CD4-positive, alpha-beta T cell treated with Interleukin-15 for 1 hour (primary cell): Measurements from ENCODE around the gene GDI1.

Experiments
- DNase-seq: peaks from one replicate; pipeline ENCODE4 v3.0.0-alpha.2; 2020

The GDI1 gene

GRCh38 chrX:154463611-154464220, 26.8 kb downstream of the GDI1 start:
- DNase-seq = no peak

DNA sequence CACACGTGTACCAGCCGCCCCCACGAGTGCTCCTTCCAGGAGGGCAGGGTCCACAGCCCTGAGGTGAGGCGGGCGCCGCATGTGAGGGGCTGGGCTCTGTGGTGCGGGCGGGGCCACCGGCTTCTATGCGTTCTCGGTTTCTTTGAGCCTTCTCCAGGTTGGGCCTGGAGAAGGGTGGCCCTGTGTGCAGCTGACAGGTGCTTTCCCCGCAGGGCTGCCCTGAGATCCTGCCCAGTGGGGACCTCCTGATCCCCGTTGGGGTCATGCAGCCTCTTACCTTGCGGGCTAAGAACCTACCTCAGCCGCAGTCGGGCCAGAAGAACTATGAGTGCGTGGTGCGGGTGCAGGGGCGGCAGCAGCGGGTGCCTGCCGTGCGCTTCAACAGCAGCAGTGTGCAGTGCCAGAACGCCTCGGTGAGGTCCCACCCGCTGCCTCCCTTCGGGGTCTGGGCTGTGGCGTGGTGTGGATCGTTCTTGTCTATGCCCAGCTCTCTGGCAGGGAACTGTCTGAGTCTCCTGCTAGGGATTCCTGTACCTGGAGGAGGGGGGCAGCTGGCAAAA, 27.9 kb downstream of the GDI1 start:
- no peak for DNase-seq

GRCh38 chrX:154465601-154466000, 28.6 kb downstream of the GDI1 start:
- DNase-seq = no peak

GRCh38 chrX:154466036-154466435, 29.1 kb downstream of the GDI1 start:
- DNase-seq = no peak

- DNase-seq = no peak
Measured at GRCh38 chrX:154466907-154467306, 30.0 kb downstream of the GDI1 start.

DNA sequence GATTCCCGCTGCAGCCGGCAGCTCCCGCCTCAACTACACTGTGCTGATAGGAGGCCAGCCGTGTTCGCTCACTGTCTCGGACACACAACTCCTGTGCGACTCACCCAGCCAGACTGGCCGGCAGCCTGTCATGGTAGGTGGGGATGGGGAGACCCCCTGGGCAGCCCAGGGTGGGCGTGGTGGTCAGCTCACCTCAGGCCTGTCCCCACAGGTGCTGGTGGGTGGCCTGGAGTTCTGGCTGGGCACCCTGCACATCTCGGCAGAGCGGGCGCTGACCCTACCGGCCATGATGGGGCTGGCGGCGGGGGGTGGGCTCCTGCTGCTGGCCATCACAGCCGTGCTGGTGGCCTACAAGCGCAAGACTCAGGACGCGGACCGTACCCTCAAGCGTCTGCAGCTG, 30.6 kb downstream of the GDI1 start:
- no peak for DNase-seq

DNA sequence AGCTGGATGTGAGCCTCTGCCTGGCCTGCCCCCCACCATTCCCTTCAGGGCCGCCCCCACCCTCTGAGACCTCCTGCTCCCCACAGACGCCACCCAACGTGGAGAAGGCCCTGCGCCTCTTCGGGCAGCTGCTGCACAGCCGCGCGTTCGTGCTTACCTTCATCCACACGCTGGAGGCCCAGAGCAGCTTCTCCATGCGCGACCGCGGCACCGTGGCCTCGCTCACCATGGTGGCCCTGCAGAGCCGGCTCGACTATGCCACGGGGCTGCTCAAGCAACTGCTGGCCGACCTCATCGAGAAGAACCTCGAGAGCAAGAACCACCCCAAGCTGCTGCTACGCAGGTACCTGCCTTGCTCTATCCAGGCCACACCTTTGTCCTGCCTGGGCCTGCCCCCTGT, 31.3 kb downstream of the GDI1 start:
- no peak for DNase-seq

DNA sequence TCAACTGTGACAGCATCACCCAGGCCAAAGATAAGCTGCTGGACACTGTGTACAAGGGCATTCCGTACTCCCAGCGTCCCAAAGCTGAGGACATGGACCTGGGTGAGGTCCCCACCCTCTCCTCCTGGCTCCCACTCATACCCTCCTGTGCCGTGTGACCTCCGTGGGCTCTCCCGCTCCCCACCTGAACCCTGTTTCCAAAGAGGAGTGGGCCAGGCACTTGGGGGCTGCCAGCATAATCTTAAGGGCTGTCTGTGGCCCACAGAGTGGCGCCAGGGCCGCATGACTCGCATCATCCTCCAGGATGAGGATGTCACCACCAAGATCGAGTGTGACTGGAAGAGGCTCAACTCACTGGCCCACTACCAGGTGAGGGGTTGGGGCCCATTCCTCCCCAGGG, 32.2 kb downstream of the GDI1 start:
- no peak for DNase-seq

GRCh38 chrX:154469880-154470279, 32.9 kb downstream of the GDI1 start:
- no peak for DNase-seq

- no peak for DNase-seq
Measured at GRCh38 chrX:154470434-154470833, 33.5 kb downstream of the GDI1 start.

DNA sequence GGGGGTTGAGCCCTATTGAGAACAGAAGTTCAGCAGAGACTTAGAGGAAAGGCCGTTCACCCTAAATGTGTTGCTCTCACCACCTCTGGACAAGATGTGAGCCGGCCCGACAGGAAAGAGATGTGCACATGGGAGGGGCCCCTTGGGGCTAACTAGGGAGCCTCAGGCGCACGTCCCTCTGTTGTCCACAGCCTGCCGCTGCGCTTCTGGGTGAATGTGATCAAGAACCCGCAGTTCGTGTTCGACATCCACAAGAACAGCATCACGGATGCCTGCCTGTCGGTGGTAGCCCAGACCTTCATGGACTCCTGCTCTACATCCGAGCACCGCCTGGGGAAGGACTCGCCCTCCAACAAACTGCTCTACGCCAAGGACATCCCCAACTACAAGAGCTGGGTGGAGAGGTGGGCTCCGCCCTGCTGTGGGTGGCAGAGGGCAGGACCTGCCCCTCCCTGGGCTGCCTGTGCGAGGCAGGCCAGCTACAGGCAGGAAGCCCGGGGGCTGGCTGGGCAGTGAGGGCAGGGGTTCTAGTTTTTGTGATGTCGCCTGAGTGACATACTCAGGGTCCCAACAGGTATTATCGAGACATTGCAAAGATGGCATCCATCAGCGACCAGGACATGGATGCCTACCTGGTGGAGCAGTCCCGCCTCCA, 34.1 kb downstream of the GDI1 start:
- no peak for DNase-seq

- DNase-seq = no peak
Measured at GRCh38 chrX:154471839-154472684, 35.1 kb downstream of the GDI1 start.

DNA sequence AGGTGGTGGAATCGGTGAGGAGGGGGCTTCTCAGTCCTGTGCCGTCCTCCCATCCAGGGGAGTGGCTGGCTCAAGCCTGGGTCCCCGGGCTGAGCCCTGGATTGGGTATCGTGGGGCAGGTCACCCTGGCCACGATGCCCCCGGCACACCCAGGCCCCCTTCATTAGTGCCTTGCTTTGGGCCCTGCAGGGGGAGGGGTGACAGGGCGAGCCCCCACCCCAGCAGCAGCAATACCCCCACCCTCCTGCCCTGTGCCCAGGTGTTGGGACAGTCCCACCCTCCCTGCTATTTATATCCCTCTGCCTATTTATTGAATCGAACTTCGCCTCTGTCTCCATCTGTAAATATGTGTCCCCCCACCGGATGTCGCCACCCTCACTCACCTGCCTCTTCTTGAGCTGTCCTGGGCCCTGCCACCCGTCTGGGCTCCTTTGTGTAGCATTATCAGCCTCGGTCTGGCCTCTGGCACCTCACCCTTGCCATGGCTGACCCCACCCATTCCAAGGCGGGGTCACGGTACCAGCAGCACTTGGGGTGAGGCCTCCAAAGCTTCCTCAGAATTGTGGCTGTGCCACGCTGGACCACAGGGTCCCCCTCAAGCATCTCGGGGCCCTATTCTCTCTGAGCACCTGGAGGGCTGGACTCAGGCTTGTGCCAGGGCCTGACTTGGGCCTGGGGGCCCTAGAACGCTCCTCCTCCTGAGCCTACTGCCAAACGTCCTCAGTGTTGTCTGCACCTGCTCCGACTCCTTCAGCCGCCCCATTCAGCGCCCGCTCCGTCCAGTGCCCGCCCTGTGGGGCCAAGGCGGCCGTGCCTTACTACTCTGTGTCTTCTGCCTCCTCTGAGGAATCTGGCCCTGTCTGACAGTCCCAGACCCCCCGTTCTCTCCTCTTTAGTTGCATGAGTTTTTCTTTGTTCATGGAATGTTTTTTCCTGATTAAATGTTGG, 36.0 kb downstream of the GDI1 start:
- no peak for DNase-seq

- DNase-seq = no peak
Measured at GRCh38 chrX:154473683-154474082, 36.7 kb downstream of the GDI1 start.

DNA sequence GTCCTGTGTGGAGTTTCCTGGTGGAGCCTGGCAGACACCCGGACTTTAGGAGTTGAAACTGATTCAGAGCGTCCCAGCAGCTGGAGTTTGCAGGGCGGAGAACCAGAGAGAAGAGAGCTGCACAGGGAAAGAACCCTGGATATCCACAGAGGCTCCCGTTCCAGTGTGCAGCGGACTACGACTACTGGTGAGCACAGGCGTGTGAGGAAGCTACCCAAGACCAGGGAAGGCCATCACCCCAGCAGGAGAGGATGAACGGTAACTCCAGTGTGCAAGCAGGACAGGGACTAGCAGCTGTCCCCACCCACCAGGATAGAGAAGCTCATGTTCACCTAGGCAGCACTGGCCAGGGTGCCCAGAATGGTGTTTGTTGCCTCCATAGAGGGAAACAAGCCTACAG, 39.9 kb downstream of the GDI1 start:
- DNase-seq = no peak

DNA sequence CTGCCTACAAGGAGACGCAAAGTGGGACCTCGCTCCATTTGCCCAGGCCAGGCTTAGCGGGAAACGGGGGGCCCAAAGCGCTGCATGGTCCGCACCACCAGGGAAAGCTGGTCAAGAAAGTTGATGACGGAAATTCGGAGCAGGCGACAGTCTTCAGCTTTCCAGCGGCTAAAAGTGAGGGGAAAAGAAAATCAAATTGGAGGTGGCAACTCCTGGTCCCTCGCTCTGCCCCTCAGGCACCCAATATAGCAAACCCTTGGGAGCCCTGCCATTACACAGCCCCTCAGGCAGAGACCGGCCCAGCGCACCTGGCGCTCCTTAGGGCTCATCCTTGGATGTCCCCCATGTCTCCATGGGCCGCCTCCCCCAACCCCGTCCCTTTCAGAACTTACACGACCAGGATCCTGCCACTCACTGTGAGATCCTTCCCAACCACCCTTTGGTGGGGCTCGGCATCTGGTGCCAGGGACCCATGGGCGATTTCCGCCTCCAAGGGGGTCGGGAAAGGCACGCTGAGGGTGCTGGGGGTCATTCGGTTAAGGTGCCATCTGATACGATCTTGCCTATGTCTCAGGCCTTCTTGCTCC, 41.0 kb downstream of the GDI1 start:
- no peak for DNase-seq

DNA sequence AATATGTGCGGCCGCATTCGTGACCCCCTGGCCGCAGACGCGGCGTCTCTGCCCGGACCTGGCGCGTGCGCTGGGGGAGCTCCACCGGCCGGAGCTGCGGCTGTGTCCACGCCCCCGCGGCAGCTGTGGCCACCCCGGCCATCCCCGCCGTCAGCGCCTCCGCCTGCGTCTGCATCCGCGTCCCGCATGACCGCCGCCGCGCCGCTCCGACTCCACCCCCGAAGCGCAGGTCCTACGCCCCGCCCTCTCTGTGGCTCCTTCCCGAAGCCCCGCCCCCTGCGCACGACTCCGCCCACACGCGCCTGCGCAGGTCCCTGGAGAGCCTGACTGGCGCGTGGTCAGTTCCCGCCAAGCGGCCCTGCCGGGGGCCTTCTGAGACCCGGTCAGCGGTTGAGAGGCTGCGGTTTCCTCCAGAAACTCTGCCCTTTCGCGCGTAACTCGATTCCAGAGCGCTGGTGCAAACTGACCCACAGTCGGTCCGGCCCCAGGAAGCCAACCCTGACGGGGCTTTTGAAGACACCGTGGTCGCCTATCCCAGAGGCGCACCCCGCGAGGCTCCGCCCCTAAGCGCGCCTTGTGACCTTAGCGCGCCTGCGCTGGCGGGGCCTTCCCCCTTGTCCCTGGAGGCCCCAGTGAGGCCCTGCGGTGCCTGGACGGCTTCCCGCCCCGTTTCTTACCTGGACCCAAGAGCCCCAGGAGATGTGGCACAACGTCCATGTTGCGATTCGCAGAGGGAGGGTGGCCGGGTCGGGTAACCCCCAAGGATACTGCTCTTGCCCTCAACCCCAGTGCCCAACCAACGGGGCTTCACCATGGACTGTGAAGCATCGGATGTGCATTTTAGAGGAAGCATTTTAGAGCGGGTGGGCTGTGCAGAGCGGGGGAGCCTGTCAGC, 42.0 kb downstream of the GDI1 start, which contains the start of gene LAGE3:
TSS of gene LAGE3 (minus strand) at position 554 of the 895 bp plus-strand sequence. CDS start at position 188, 366 bp downstream.
- DNase-seq = peak; percentile 91

- no peak for DNase-seq
Measured at GRCh38 chrX:154481195-154481594, 44.2 kb downstream of the GDI1 start.

DNA sequence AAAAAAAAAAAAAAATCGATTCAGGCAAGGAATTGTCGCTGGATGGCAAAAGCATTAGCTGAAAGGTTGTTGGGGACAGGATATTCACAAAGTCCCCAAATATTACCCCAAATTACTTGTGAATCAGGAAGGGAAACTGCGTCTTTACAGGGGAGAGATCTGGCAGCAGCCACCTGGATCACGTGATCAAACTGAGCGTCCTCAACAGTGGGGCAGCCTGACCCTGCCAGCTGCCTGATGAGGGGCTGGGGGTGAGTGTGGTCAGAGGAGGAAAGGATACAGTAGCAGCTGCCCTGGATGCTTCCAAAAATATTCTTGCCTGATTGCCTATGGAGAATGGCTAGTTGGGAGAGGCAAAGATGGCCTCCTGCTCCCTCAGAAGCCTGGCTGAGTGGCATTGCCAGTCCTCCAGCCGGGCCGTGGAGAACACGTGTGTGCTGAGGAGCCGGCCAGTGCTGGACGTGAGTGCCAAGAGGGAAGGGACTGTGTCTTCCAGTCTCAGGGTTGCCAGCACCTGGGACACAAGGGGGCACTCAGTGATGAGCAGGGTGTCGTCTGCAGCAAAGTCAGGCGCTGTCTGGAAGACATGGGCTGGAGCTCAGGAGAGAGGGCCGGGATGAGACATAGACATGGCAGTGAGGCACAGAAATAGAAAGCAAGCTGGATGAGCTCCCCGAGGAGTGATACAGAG, 45.1 kb downstream of the GDI1 start:
- no peak for DNase-seq

DNA sequence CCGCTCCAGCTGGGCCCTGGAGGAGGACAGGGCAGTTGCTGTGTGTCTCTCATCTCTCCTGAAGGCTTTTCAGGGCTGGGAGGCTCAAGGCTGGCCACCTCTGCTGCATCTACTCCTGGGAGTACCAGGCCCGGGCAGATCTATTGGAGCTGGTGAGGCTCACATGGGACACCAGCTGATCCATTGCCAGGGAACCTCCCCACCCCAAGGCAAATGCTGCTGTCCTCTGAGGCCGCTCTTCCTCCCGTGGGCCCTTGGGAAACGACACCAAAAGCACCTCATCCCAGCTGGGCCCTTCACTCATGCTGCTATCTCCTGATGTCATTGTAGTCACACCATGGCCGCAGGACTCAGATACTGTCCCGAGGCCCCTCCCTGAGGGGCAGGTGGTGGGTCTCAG, 45.8 kb downstream of the GDI1 start:
- DNase-seq = no peak
